GM23338 (cell line): Measurements from ENCODE around the gene PTRHD1. TPM values are rescaled to one million over a fixed set of nuclear protein-coding genes. Genes with fewer than 3 reads are reported as not detected.

Source experiments
- ATAC-seq: fragments of 200-7000 bp; cut with Tn5 transposase; 3 replicates; pipeline ENCODE4 v1.9.1; 2020
- DNase-seq: peaks from one replicate; pipeline ENCODE4 v3.0.0-alpha.2; 2015; ENCODE audit warnings: low spot score
- H2AFZ ChIP-seq: fragments of 200-600 bp; sonication (generic); 2 replicates; pipeline ENCODE4 v1.8.0; 2016; ENCODE audit warnings: antibody characterized with exemption, mild to moderate bottlenecking, moderate library complexity
- H3F3A ChIP-seq: fragments of 200-600 bp; sonication (generic); replicated peaks from 2 replicates; pipeline ENCODE4 v1.8.0; 2017; ENCODE audit warnings: antibody characterized with exemption, mixed run types, low read depth
- H3K27ac ChIP-seq: fragments of 200-600 bp; sonication (generic); 2 replicates; pipeline ENCODE4 v1.6.1; 2016; ENCODE audit warnings: low read depth
- H3K27me3 ChIP-seq: fragments of 200-600 bp; sonication (generic); 2 replicates; pipeline ENCODE4 v1.8.0; 2016; ENCODE audit warnings: mild to moderate bottlenecking, mixed run types, moderate library complexity; ENCODE audit not compliant: insufficient read depth
- H3K36me3 ChIP-seq: fragments of 200-600 bp; sonication (generic); 2 replicates; pipeline ENCODE4 v1.8.0; 2016; ENCODE audit warnings: mild to moderate bottlenecking; ENCODE audit not compliant: insufficient read depth
- H3K4me1 ChIP-seq: fragments of 200-600 bp; sonication (generic); 2 replicates; pipeline ENCODE4 v1.8.0; 2016; ENCODE audit warnings: mild to moderate bottlenecking, moderate library complexity; ENCODE audit not compliant: insufficient read depth
- H3K4me2 ChIP-seq: fragments of 200-600 bp; sonication (generic); 2 replicates; pipeline ENCODE4 v1.7.1; 2017; ENCODE audit warnings: mixed run types
- H3K4me3 ChIP-seq: fragments of 200-600 bp; sonication (generic); 2 replicates; pipeline ENCODE4 v1.6.1; 2016; ENCODE audit warnings: mixed run types
- H3K79me2 ChIP-seq: fragments of 200-600 bp; sonication (generic); replicated peaks from 2 replicates; pipeline ENCODE4 v1.8.0; 2017; ENCODE audit warnings: mild to moderate bottlenecking; ENCODE audit not compliant: insufficient read depth
- H3K9me2 ChIP-seq: fragments of 200-600 bp; sonication (generic); 2 replicates; pipeline ENCODE4 v1.8.0; 2017; ENCODE audit not compliant: insufficient read depth
- H4K20me1 ChIP-seq: fragments of 200-600 bp; sonication (generic); replicated peaks from 2 replicates; pipeline ENCODE4 v1.8.0; 2017; ENCODE audit warnings: mild to moderate bottlenecking; ENCODE audit not compliant: insufficient read depth
- H3K27ac Mint-ChIP-seq: 2 replicates; pipeline ENCODE4 v1.8.0; 2020; ENCODE audit warnings: inconsistent platforms, mild to moderate bottlenecking, moderate library complexity, mixed read lengths
- H3K27me3 Mint-ChIP-seq: 3 replicates; pipeline ENCODE4 v1.8.0; 2022; ENCODE audit warnings: low read depth, mild to moderate bottlenecking, moderate library complexity, mixed read lengths, inconsistent platforms; ENCODE audit not compliant: insufficient read depth, poor library complexity
- H3K36me3 Mint-ChIP-seq: 3 replicates; pipeline ENCODE4 v1.8.0; 2021; ENCODE audit warnings: low read depth, mild to moderate bottlenecking, inconsistent platforms, moderate library complexity, mixed read lengths
- H3K4me1 Mint-ChIP-seq: 3 replicates; pipeline ENCODE4 v1.8.0; 2020; ENCODE audit warnings: mild to moderate bottlenecking, inconsistent platforms, mixed read lengths
- H3K4me3 Mint-ChIP-seq: 3 replicates; pipeline ENCODE4 v1.8.0; 2021; ENCODE audit warnings: moderate library complexity, mild to moderate bottlenecking, inconsistent platforms, mixed read lengths
- H3K9me3 Mint-ChIP-seq: 3 replicates; pipeline ENCODE4 v1.8.0; 2020; ENCODE audit warnings: moderate library complexity, mild to moderate bottlenecking, inconsistent platforms, mixed read lengths
- CREB1 ChIP-seq: fragments of 250-450 bp; sonication (Bioruptor Pico); IDR thresholded peaks from 2 replicates; pipeline ENCODE4 v1.5.0; 2020; ENCODE audit warnings: low read depth, mild to moderate bottlenecking, moderate library complexity
- EZH2 ChIP-seq: fragments of 200-600 bp; sonication (generic); IDR thresholded peaks from one replicate; pipeline ENCODE4 v1.8.0; 2017; ENCODE audit warnings: antibody characterized with exemption, mild to moderate bottlenecking, low read depth; ENCODE audit not compliant: unreplicated experiment
- EZH2phosphoT487 ChIP-seq: fragments of 200-600 bp; sonication (generic); IDR thresholded peaks from one replicate; pipeline ENCODE4 v1.8.1; 2018; ENCODE audit warnings: antibody characterized with exemption; ENCODE audit not compliant: unreplicated experiment
- JUNB ChIP-seq: IDR thresholded peaks from one replicate; pipeline ENCODE4 v1.6.1; 2016; ENCODE audit warnings: antibody characterized with exemption; ENCODE audit not compliant: unreplicated experiment
- NANOG ChIP-seq: IDR thresholded peaks from 2 replicates; pipeline ENCODE4 v1.6.1; 2016; ENCODE audit warnings: antibody characterized with exemption, borderline replicate concordance
- POLR2AphosphoS5 ChIP-seq: IDR thresholded peaks from 2 replicates; pipeline ENCODE4 v1.6.1; 2016; ENCODE audit warnings: antibody characterized with exemption, low read depth
- STAT1 ChIP-seq: IDR thresholded peaks from one replicate; pipeline ENCODE4 v1.6.1; 2016; ENCODE audit warnings: antibody characterized with exemption; ENCODE audit not compliant: unreplicated experiment
- ZNF114 ChIP-seq: fragments of 250-450 bp; sonication (Bioruptor Pico); IDR thresholded peaks from 2 replicates; pipeline ENCODE4 v1.5.0; 2020; ENCODE audit warnings: mild to moderate bottlenecking, moderate library complexity
- ZNF331 ChIP-seq: fragments of 250-450 bp; sonication (Bioruptor Pico); IDR thresholded peaks from 2 replicates; pipeline ENCODE4 v1.5.0; 2020; ENCODE audit warnings: low read depth, mild to moderate bottlenecking, moderate library complexity
- polyA plus RNA-seq: library from polyadenylated mRNA; unstranded; fragments of >200 nt; fragmentation: Nextera tagmentation; extraction: Ambion mirVana; gene quantifications from 2 replicates; pipeline ENCODE4 v1.2.1, GENCODE V29; 2016
- total RNA-seq: library from RNA; depleted of rRNA; stranded (reverse); fragments of >200 nt; shearing (Covaris generic); gene quantifications from 2 replicates; pipeline ENCODE4 v1.2.3, GENCODE V29; 2014
- TF ChIP-seq, protein P1 (sequence below): IDR thresholded peaks from one replicate; pipeline ENCODE4 v1.6.1; 2018; ENCODE audit warnings: antibody characterized with exemption; ENCODE audit not compliant: unreplicated experiment
- TF ChIP-seq, protein P2 (sequence below), 2 experiments: fragments of 200-600 bp in 1 of 2; sonication (generic) in 1 of 2; conservative IDR thresholded peaks; 2 replicates each; pipeline versions ENCODE4 v1.5.1 to v1.6.1; 2016 to 2017; ENCODE audit warnings: antibody characterized with exemption in 2 of 2, low read depth in 2 of 2, mild to moderate bottlenecking in 2 of 2, moderate library complexity in 1 of 2
- TF ChIP-seq, protein P3 (sequence below): fragments of 250-450 bp; sonication (Bioruptor Pico); IDR thresholded peaks from 2 replicates; pipeline ENCODE4 v1.5.0; 2020; ENCODE audit warnings: mild to moderate bottlenecking, moderate library complexity
- TF ChIP-seq, protein P4 (sequence below): IDR thresholded peaks from 2 replicates; pipeline ENCODE4 v1.6.1; 2016; ENCODE audit warnings: antibody characterized with exemption

PTRHD1 gene
- total and polyA plus RNA-seq, 2 experiments from 2014 or later: 46.9 to 105 TPM

DNA sequence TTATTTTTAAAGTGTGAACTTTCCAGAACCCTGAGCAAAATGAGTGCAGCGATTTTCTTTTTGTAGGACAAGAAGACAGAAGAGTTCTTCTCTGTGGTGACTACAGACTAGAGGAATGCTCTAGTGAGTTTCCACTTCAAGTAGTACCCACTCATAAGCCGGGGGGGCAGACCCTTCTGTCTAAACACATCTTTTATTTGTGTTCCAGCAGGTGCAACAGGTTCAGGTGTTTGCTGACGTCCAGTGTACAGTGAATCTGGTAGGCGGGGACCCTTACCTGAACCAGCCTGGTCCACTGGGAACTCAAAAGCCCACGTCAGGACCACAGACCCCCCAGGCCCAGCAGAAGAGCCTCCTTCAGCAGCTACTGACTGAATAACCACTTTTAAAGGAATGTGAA, 25.2 kb downstream of the PTRHD1 start:
- no peaks in the 10 kb centered on the region for H3K79me2 ChIP-seq
- Mint-ChIP-seq H3K27ac (no peak overlapping the region), H3K4me1 (peaks cover 3% of the 10 kb centered on the region; the same call in 2 of the 3 replicates), H3K36me3 (peaks cover 3% of the 10 kb centered on the region; the same call in 1 of the 3 replicates), H3K27me3 (peaks cover 5% of the 10 kb centered on the region), H3K4me3 (no peak overlapping the region), H3K9me3 (peaks cover 2% of the 10 kb centered on the region; the same call in 1 of the 3 replicates)
- DNase-seq (no peak), ATAC-seq (no peak)
- no peak overlapping the region for H3K4me3 ChIP-seq
- TF ChIP-seq EZH2 (no peak), STAT1 (no peak), JUNB (no peak), ZNF331 (no peak), ZNF114 (no peak), NANOG (no peak), CREB1 (no peak), POLR2AphosphoS5 (no peak), EZH2phosphoT487 (no peak)
- TF ChIP-seq, protein P1, sequence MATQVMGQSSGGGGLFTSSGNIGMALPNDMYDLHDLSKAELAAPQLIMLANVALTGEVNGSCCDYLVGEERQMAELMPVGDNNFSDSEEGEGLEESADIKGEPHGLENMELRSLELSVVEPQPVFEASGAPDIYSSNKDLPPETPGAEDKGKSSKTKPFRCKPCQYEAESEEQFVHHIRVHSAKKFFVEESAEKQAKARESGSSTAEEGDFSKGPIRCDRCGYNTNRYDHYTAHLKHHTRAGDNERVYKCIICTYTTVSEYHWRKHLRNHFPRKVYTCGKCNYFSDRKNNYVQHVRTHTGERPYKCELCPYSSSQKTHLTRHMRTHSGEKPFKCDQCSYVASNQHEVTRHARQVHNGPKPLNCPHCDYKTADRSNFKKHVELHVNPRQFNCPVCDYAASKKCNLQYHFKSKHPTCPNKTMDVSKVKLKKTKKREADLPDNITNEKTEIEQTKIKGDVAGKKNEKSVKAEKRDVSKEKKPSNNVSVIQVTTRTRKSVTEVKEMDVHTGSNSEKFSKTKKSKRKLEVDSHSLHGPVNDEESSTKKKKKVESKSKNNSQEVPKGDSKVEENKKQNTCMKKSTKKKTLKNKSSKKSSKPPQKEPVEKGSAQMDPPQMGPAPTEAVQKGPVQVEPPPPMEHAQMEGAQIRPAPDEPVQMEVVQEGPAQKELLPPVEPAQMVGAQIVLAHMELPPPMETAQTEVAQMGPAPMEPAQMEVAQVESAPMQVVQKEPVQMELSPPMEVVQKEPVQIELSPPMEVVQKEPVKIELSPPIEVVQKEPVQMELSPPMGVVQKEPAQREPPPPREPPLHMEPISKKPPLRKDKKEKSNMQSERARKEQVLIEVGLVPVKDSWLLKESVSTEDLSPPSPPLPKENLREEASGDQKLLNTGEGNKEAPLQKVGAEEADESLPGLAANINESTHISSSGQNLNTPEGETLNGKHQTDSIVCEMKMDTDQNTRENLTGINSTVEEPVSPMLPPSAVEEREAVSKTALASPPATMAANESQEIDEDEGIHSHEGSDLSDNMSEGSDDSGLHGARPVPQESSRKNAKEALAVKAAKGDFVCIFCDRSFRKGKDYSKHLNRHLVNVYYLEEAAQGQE: no peak
- TF ChIP-seq, protein P2, sequence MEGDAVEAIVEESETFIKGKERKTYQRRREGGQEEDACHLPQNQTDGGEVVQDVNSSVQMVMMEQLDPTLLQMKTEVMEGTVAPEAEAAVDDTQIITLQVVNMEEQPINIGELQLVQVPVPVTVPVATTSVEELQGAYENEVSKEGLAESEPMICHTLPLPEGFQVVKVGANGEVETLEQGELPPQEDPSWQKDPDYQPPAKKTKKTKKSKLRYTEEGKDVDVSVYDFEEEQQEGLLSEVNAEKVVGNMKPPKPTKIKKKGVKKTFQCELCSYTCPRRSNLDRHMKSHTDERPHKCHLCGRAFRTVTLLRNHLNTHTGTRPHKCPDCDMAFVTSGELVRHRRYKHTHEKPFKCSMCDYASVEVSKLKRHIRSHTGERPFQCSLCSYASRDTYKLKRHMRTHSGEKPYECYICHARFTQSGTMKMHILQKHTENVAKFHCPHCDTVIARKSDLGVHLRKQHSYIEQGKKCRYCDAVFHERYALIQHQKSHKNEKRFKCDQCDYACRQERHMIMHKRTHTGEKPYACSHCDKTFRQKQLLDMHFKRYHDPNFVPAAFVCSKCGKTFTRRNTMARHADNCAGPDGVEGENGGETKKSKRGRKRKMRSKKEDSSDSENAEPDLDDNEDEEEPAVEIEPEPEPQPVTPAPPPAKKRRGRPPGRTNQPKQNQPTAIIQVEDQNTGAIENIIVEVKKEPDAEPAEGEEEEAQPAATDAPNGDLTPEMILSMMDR (conservative IDR thresholded peaks at IDR 0.05; ENCODE audit: low read depth in 2 of 2): no peak
- TF ChIP-seq, protein P3, sequence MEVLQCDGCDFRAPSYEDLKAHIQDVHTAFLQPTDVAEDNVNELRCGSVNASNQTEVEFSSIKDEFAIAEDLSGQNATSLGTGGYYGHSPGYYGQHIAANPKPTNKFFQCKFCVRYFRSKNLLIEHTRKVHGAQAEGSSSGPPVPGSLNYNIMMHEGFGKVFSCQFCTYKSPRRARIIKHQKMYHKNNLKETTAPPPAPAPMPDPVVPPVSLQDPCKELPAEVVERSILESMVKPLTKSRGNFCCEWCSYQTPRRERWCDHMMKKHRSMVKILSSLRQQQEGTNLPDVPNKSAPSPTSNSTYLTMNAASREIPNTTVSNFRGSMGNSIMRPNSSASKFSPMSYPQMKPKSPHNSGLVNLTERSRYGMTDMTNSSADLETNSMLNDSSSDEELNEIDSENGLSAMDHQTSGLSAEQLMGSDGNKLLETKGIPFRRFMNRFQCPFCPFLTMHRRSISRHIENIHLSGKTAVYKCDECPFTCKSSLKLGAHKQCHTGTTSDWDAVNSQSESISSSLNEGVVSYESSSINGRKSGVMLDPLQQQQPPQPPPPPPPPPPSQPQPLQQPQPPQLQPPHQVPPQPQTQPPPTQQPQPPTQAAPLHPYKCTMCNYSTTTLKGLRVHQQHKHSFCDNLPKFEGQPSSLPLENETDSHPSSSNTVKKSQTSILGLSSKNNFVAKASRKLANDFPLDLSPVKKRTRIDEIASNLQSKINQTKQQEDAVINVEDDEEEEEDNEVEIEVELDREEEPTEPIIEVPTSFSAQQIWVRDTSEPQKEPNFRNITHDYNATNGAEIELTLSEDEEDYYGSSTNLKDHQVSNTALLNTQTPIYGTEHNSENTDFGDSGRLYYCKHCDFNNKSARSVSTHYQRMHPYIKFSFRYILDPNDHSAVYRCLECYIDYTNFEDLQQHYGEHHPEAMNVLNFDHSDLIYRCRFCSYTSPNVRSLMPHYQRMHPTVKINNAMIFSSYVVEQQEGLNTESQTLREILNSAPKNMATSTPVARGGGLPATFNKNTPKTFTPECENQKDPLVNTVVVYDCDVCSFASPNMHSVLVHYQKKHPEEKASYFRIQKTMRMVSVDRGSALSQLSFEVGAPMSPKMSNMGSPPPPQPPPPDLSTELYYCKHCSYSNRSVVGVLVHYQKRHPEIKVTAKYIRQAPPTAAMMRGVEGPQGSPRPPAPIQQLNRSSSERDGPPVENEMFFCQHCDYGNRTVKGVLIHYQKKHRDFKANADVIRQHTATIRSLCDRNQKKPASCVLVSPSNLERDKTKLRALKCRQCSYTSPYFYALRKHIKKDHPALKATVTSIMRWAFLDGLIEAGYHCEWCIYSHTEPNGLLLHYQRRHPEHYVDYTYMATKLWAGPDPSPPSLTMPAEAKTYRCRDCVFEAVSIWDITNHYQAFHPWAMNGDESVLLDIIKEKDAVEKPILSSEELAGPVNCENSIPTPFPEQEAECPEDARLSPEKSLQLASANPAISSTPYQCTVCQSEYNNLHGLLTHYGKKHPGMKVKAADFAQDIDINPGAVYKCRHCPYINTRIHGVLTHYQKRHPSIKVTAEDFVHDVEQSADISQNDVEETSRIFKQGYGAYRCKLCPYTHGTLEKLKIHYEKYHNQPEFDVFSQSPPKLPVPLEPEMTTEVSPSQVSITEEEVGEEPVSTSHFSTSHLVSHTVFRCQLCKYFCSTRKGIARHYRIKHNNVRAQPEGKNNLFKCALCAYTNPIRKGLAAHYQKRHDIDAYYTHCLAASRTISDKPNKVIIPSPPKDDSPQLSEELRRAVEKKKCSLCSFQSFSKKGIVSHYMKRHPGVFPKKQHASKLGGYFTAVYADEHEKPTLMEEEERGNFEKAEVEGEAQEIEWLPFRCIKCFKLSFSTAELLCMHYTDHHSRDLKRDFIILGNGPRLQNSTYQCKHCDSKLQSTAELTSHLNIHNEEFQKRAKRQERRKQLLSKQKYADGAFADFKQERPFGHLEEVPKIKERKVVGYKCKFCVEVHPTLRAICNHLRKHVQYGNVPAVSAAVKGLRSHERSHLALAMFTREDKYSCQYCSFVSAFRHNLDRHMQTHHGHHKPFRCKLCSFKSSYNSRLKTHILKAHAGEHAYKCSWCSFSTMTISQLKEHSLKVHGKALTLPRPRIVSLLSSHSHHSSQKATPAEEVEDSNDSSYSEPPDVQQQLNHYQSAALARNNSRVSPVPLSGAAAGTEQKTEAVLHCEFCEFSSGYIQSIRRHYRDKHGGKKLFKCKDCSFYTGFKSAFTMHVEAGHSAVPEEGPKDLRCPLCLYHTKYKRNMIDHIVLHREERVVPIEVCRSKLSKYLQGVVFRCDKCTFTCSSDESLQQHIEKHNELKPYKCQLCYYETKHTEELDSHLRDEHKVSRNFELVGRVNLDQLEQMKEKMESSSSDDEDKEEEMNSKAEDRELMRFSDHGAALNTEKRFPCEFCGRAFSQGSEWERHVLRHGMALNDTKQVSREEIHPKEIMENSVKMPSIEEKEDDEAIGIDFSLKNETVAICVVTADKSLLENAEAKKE (CRISPR knock-in tag): no peak
- TF ChIP-seq, protein P4, sequence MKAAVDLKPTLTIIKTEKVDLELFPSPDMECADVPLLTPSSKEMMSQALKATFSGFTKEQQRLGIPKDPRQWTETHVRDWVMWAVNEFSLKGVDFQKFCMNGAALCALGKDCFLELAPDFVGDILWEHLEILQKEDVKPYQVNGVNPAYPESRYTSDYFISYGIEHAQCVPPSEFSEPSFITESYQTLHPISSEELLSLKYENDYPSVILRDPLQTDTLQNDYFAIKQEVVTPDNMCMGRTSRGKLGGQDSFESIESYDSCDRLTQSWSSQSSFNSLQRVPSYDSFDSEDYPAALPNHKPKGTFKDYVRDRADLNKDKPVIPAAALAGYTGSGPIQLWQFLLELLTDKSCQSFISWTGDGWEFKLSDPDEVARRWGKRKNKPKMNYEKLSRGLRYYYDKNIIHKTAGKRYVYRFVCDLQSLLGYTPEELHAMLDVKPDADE: no peak
- no peak overlapping the region for H3K4me2 ChIP-seq
- peaks cover 7% of the 10 kb centered on the region; the same call in 1 of the 2 replicates for H3K9me2 ChIP-seq
- no peaks in the 10 kb centered on the region for H4K20me1 ChIP-seq
- no peaks in the 10 kb centered on the region for H3K36me3 ChIP-seq
- H3K4me1 ChIP-seq: no peaks in the 10 kb centered on the region
- H2AFZ ChIP-seq: no peak overlapping the region
- H3F3A ChIP-seq: no peaks in the 10 kb centered on the region
- no peaks in the 10 kb centered on the region for H3K27me3 ChIP-seq
- H3K27ac ChIP-seq: no peak overlapping the region
